Stimulated activated CD8-positive, alpha-beta memory T cell treated with anti-CD3 and anti-CD28 coated beads, Interleukin-12 subunit alpha, Interleukin-12 subunit beta, amount 100 ng/mL, for 4 hours (primary cell): ENCODE data around the gene PIF1.

ENCODE experiments used
- DNase-seq: peaks from one replicate; pipeline ENCODE4 v3.0.0-alpha.2; 2020; ENCODE audit warnings: low read depth

Gene PIF1

GRCh38 chr15:64825431-64826294, at the start of gene PIF1:
Gene PIF1, minus strand, starts transcription at chr15:64825647. Its CDS starts 1,312 bp downstream, at chr15:64824335.
- DNase-seq = peak; percentile 65

GRCh38 chr15:64870353-64870752, 44.9 kb upstream of the PIF1 start:
- no peak for DNase-seq

DNA sequence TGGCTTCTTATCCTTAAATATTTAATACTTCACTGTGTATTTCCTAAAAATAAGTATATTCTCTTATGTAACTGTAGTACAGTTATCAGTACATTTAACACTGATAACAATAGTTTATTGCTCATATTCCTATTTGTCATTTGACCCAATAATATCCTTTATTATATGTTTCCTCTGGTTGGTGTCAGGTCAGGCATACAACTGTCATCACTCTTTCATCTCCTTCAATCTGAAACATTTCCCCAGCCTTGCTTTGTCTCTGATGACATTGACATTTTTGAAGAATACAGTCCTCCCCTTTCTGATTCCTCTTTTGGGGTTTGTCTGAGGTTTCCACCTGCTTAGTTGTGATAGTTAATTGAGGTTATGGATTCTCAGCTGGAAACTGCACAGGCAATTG, 44.1 kb upstream of the PIF1 start:
- no peak for DNase-seq

DNA sequence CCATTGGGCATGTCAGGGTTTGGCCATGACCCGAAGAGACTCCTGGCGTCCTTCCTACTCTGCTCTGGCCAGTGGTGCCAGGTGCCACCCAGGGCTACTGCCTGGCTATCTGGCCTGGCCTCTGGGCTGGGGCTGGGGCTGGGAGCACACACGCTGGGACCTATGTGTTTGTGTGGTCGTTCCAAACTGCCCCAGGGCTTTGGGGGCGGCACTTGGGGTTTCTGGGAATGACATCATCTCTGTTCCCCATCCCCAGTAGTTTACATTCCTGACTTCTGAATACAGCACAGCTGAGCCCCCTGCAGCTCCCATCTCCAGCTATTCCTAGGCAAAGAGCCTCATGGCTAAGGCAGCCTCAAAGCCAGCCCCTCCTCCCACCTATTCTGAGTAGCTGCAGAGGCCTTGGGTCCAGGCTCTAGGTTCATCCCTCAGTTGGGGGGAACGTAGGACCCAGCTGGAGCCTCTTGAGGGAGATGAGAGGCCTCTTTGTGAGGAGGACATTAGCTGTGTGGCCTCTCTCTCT, 40.6 kb upstream of the PIF1 start:
- DNase-seq = no peak

- no peak for DNase-seq
Observed at GRCh38 chr15:64865126-64865997, 39.9 kb upstream of the PIF1 start.

DNA sequence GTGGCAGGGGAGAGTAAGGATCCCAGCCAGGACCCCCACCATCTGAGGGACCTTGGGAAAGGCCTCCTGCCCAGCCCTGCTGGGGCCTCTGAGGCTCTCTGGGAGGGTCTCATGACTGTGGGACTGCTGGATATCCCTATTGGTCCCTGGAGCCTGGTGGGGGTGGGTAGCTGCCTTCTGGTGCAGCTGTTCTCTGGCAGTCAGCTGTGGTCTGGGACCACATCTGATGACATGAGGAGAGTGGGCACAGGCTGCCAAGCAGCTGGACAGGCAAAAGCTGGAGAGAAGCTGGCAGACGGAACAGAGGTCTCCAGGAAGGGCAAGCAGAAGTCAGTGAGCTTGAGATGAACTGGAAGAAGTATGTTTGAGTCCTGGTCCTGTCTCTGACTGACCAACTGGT, 38.6 kb upstream of the PIF1 start:
- DNase-seq = no peak

DNA sequence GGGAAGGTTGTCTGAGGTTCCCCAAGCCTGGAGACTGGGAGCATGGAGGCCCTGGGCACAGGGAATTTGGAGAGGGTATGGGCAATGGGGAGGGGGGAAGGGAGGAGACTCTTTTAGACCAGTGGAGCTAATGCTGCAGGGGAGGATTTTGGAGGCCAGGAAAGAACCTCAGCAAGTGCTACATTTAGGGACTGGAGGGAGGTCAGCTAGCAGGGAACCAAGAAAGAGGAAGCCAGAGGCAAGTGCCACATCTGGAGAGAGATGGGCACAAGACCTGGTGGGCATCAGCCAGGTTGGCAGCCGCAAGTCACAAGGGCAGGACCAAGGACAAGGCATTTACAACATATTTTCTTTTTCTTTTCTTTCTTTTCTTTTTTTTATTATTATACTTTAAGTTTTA, 37.0 kb upstream of the PIF1 start:
- DNase-seq = no peak

- DNase-seq = no peak
Observed at GRCh38 chr15:64861960-64862359, 36.5 kb upstream of the PIF1 start.

DNA sequence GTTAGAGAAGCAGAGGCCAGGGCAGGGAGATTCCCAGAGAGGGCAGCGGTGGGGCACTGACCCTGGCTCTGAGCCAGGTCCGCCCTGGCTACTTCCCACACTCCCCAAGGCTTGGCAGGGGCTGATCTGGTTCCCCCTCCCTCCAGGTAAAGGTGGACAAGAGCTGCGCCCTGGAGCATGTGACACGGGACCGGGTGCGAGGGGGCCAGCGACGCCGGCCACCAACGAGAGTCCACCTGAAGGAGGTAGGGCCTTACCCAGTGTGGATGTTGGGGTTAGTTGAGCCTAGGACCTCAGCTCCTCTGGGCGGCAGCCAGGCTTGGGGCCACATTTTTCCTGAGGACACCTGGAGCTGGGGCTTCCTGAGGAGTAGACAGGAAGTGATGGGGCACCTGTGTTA, 35.9 kb upstream of the PIF1 start:
- no peak for DNase-seq

DNA sequence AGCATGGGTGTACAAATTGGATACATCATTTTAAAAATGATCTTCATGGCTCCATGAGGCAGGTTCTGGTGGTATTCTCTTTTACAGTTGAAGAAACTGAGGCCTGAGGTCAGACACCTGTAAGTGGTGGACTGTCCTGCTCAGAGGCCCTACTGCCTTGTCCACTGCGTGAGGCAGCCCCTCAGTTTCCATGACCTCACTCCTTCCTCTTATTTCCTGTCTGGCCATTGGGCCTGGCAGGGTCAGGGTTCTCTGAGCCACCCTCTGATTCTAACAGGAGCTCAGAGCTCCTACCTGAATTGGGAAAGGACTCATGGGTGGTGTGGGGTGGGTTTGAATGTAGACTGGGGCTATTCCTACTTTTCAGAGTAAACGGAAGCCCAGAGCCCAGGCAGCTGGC, 33.8 kb upstream of the PIF1 start:
- DNase-seq = no peak

GRCh38 chr15:64858021-64858575, 32.7 kb upstream of the PIF1 start:
- DNase-seq = no peak

DNA sequence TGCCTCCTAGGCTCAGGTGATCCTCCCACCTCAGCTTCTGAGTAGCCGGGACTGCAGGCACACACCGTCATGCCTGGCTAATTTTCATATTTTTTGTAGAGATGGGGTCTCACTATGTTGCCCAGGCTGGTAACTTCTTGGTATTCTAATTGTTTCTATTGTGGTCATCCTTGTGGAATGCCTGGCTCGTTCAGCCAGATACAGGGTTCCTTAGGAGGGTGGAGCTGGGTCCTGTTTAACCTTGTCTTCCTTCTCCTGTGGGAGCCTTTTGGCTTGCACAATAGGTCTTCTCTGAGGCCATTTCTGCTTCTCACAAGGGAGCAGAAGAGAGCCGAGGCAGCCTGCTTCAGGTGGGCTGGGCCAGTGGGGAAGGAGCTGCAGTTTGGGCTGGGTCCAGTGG, 32.0 kb upstream of the PIF1 start:
- no peak for DNase-seq

DNA sequence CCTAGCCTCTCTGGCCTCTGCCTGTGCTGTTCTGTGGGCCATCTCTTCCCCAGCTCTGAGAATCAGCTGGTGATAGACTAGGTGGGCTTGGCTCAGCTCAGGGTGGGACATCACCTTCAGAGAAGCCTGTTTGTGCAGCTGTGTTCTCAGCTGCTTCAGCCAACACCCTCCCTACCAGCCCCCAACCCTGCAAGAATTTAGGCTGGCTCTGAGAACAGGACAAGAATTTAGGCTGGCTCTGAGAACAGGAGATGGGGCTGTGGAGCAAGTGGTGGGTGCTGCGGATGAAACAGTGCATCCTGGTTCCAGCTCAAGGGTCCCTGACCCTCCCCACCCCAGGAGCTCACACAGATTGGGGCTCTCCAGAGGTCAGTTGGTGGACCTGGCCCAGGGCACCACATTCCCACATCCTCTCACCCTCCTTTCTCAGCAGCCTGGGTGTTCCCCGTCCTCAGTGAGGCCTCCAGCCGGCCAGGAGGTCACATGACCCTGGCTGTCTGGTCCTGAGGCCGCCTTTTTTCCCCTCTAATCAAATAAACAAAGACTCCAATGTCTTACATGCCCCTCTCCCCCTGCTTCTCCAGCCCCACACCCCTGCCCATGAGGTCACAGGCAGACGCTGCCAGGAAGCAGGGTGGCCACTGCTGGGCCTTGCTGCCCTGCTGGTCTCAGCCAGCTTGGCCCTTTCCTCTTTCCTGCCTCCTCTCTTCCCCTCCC, 31.1 kb upstream of the PIF1 start:
- no peak for DNase-seq

DNA sequence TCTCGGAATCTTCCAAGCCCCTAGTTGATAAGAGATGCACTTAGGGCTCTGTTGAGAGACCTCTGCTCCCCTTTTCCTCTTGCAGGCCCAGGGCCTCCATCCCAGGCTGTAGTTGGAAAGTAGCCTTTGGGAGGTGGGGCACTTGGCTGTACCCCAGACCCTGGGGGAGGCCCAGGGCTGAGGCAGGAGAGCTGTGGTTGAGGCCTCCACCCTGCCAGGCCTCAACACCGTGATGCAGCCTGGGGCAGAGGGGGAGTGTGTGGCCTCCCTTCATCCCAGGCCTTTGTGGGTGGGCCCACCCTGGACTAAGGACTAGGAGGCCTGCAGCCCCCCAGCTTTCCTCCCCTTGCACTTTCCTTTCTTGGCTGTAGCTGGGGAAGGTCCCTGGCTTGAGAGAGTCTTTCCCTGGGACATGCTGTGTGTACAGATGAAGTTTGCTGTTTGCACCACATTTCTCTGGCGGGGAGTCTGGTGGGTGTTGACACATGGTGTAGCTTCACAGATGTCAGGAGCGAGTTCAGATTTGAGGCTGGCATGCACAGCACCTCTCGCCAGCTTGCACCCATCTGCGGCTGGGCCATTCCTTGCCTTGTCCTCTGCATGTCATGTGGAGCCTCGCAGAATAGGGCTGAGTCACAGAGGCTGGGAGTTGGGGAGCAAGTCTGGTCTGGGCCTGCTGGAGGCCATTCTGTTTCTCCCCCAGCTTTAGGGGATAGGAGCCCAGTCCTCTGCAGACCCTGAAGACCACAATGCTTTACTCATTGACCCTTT, 29.9 kb upstream of the PIF1 start:
- DNase-seq = no peak

GRCh38 chr15:64854526-64854925, 29.1 kb upstream of the PIF1 start:
- no peak for DNase-seq

DNA sequence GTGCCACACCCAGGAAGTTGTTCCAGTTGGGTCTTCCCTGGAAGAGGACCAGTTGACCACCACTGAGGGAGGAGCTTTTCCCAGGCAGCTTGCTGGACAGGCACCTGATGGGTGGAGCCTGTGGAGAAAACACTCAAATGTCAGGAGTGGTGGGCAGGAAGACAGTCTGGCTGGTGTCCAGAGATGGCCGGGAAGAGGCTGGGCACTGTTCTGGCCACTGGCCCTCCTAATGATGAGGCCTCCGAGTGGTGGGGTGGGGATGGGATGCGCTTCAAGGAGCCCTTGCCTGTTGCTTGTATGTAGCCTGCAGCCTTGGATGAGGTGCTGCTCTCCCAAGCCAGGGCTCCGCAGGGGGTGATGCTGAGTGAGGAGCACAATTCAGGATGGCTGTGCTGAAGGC, 28.6 kb upstream of the PIF1 start:
- no peak for DNase-seq

GRCh38 chr15:64851503-64851840, 26.0 kb upstream of the PIF1 start:
- no peak for DNase-seq

- no peak for DNase-seq
Observed at GRCh38 chr15:64850778-64851502, 25.5 kb upstream of the PIF1 start.

- no peak for DNase-seq
Observed at GRCh38 chr15:64847876-64848716, 22.6 kb upstream of the PIF1 start.

GRCh38 chr15:64847448-64847847, 22.0 kb upstream of the PIF1 start:
- DNase-seq = no peak
